Measurements from ENCODE around the gene ANKRD29.

The ANKRD29 gene

GRCh38 chr18:23632615-23633014 lies 30.1 kb downstream of the ANKRD29 start:
- Histone ChIP-seq H3K4me3 (replicated peaks; ENCODE audit: insufficient read depth, low read length) (no peak overlapping the region), H3K27me3 (ENCODE audit: insufficient read depth, poor library complexity, severe bottlenecking) (peaks cover 2% of the 10 kb centered on the region), H3K27ac (replicated peaks) (no peak overlapping the region)
- TF ChIP-seq REST (IDR thresholded peaks at IDR 0.05; ENCODE audit: insufficient replicate concordance, low read depth) (no peak), GABPA (IDR thresholded peaks at IDR 0.05; ENCODE audit: low read depth) (no peak), SPI1 (IDR thresholded peaks at IDR 0.05; ENCODE audit: borderline replicate concordance, low read depth) (no peak), POLR2AphosphoS5 (IDR thresholded peaks at IDR 0.05; ENCODE audit: low read depth) (no peak)
- TF ChIP-seq, protein P1, sequence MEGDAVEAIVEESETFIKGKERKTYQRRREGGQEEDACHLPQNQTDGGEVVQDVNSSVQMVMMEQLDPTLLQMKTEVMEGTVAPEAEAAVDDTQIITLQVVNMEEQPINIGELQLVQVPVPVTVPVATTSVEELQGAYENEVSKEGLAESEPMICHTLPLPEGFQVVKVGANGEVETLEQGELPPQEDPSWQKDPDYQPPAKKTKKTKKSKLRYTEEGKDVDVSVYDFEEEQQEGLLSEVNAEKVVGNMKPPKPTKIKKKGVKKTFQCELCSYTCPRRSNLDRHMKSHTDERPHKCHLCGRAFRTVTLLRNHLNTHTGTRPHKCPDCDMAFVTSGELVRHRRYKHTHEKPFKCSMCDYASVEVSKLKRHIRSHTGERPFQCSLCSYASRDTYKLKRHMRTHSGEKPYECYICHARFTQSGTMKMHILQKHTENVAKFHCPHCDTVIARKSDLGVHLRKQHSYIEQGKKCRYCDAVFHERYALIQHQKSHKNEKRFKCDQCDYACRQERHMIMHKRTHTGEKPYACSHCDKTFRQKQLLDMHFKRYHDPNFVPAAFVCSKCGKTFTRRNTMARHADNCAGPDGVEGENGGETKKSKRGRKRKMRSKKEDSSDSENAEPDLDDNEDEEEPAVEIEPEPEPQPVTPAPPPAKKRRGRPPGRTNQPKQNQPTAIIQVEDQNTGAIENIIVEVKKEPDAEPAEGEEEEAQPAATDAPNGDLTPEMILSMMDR (IDR thresholded peaks at IDR 0.05; ENCODE audit: insufficient read depth, low read length), result no peak
- DNase-seq (ENCODE audit: low read depth in 1 of 2, low spot score in 1 of 2), result no peak

GRCh38 chr18:23631746-23632145 lies 31.0 kb downstream of the ANKRD29 start:
- DNase-seq (ENCODE audit: low read depth in 1 of 2, low spot score in 1 of 2), result no peak
- Histone ChIP-seq H3K4me3 (replicated peaks; ENCODE audit: insufficient read depth, low read length) (no peak overlapping the region), H3K27me3 (ENCODE audit: insufficient read depth, poor library complexity, severe bottlenecking) (peaks cover 2% of the 10 kb centered on the region), H3K27ac (replicated peaks) (no peak overlapping the region)
- TF ChIP-seq, protein P1 (IDR thresholded peaks at IDR 0.05; ENCODE audit: insufficient read depth, low read length), result no peak
- TF ChIP-seq REST (IDR thresholded peaks at IDR 0.05; ENCODE audit: insufficient replicate concordance, low read depth), result no peak
- TF ChIP-seq SPI1 (IDR thresholded peaks at IDR 0.05; ENCODE audit: borderline replicate concordance, low read depth), result no peak
- no peak for TF ChIP-seq POLR2AphosphoS5 (IDR thresholded peaks at IDR 0.05; ENCODE audit: low read depth)
- TF ChIP-seq GABPA (IDR thresholded peaks at IDR 0.05; ENCODE audit: low read depth), result no peak

DNA sequence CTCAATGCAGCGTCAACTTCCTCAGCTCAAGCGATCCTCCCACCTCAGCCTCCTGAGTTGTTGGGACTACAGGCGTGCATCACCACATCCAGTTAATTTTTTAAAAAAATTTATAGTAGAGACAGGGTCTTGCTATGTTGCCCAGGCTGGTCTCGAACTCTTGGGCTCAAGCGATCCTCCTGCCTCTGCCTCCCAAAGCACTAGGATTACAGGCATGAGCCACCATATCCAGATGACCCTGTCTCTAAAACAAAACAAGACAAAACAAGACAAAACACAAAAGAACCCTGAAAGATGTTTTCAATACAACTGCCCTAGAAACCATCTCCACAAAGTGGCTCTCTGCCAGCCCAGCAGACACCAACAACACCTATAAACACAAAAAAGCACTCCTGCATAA lies 31.4 kb downstream of the ANKRD29 start:
- H3K4me3 ChIP-seq (replicated peaks; ENCODE audit: insufficient read depth, low read length), result no peak overlapping the region
- TF ChIP-seq REST (IDR thresholded peaks at IDR 0.05; ENCODE audit: insufficient replicate concordance, low read depth) (no peak), GABPA (IDR thresholded peaks at IDR 0.05; ENCODE audit: low read depth) (no peak), POLR2AphosphoS5 (IDR thresholded peaks at IDR 0.05; ENCODE audit: low read depth) (no peak), SPI1 (IDR thresholded peaks at IDR 0.05; ENCODE audit: borderline replicate concordance, low read depth) (no peak)
- TF ChIP-seq, protein P1 (IDR thresholded peaks at IDR 0.05; ENCODE audit: insufficient read depth, low read length), result no peak
- H3K27me3 ChIP-seq (ENCODE audit: insufficient read depth, poor library complexity, severe bottlenecking), result peaks cover 2% of the 10 kb centered on the region
- DNase-seq (ENCODE audit: low read depth in 1 of 2, low spot score in 1 of 2), result no peak
- no peak overlapping the region for H3K27ac ChIP-seq (replicated peaks)

Data from HL-60 (cell line).